ENCODE data around the gene ANKRD30BL.
"Not testable (repeated sequence)": the region's sequence is repeated elsewhere in the genome, so short reads cannot be mapped to it uniquely, and the experiment has no call there.

The ANKRD30BL gene, protein sequence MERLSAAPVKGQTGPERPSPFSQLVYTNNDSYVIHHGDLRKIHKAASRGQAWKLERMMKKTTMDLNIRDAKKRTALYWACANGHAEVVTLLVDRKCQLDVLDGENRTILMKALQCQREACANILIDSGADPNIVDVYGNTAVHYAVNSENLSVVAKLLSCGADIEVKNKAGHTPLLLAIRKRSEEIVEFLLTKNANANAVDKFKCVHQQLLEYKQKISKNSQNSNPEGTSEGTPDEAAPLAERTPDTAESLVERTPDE

DNA sequence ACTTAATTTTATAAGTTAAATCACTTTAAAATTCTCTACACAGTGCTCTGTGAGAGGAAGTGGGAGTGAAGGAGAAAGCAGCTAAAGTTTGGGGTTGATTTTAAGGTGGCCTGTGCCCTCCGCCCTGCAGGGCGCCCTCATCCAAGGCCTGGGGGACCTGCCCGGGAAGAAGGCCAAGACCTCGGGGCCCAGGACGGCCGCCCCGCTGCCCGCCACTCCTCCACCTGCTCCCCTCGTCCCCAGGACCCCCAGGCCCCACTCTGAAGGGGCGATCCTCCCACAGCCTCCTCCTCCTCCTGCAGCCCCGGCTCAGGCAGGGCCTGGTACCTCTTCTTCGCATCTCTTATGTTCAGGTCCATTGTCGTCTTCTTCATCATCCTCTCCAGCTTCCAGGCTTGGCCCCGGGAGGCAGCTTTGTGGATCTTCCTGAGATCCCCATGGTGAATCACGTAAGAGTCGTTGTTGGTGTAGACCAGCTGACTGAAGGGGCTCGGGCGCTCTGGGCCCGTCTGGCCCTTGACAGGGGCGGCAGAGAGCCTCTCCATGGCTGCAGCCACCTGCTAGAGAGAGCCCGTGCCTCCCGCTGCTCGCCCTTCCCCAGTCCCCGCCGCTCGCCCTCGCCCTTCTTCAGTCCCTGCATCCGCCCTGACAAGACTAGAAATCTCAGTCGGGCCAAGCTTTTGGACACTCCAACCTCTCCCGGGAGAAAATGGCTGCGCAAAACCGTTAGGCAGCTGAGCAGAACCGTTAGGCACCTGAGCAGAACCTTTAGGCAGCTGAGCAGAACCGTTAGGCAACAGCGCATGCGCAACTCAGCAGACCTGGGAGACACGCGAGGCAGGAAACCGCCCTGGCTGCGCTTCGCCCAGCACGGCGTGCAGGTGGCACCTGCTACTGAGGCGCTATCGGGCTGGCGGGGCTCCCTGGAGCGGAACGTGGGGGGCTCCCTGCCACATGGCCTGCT is at the start of gene ANKRD30BL:
Gene ANKRD30BL (minus strand): TSS at position 792 of the 964 bp plus-strand sequence. CDS start 247 bp downstream, at position 545.
- DNase-seq (ENCODE audit: low spot score); in situ Hi-C loops (cut with MboI; ENCODE audit: low sequenced_read_pairs, unreplicated experiment): not testable (repeated sequence)

DNA sequence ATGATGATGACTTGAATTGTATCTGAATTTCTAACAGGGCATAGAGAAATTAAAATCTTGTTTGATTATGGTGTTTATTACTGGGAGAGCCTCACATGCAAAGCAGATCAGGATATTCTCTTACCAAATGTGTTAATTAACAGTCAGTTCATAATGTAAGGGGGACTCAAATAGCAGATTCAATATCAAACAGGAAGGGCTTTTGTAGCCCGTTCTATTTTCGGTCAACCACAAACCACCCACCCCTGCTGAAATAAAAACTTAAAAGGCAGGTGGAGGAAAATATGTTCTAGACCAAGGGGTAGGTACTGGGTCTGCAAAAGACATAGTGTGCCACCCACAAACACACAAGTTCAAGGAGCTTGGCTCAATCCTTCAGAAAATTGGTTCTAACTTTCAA is 41.1 kb upstream of the ANKRD30BL start:
- in situ Hi-C loops (cut with MboI; ENCODE audit: low sequenced_read_pairs, unreplicated experiment); DNase-seq (ENCODE audit: low spot score): not testable (repeated sequence)

DNA sequence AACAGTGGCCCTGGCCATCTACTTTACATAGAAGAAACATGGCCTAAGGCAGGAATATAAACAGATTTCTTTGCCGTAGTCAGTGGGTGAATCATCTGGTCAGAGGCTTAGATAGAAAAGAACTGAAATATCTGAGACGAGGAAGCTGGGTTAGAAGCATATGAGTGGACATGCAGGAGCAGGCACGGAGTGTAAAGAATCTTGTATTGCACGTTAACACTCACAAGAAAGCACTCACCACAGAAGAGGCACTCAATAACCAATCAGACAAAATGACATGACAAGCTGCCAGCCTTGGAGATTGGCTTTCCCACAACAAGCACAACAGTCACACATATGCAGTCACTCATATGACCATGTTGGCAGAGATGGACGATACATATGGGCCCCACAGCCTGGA is 31.1 kb upstream of the ANKRD30BL start:
- DNase-seq (ENCODE audit: low spot score); in situ Hi-C loops (cut with MboI; ENCODE audit: low sequenced_read_pairs, unreplicated experiment): not testable (repeated sequence)

DNA sequence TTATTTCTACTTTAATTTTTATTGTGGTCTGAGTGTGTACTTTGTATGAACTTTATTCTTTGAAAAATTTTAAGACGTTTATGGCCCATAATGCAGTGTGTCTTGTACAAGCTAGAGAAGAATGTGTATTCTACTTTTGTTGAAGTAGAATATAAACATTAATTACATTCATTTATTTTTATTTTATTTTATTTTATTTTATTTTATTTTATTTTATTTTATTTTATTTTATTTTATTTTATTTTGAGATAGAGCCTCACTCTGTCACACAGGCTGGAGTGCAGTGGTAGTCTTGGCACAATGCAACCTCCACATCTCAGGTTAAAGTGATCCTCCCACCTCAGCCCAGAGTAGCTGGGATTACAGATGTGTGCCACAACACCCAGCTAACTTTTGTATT is 5.3 kb upstream of the ANKRD30BL start:
- in situ Hi-C loops (cut with MboI; ENCODE audit: low sequenced_read_pairs, unreplicated experiment), result not testable (repeated sequence)

DNA sequence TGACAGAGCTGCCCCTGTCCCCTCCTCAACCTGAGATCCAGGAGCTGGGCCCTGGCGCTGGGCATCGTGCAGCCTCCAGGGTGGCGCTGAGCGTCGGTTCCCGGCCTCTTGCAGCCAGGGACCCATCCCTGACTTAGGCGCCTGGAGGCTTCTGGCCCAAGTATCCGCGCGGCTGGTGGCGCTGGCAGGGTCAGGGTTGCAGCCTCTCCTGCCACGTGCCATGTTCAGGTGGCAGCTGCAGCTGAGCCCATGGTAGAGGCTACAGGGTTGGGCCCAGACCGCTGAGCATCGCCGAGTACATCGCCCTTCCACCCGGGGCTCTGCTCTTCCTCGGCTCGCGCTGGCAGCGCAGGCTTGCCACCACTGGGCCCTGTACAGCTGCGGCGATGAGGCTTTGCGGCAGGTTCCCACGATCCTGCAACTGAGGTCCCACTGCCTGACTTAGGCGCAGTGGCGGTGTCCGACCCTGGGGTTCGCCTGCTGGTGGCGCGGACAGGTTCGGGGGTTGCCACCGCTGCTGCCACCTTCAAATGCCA is 441 bp upstream of the ANKRD30BL start:
- in situ Hi-C loops (cut with MboI; ENCODE audit: low sequenced_read_pairs, unreplicated experiment); DNase-seq (ENCODE audit: low spot score): not testable (repeated sequence)

More for the DNA sequence above, 5.3 kb upstream of the ANKRD30BL start:
- not testable (repeated sequence) for DNase-seq (ENCODE audit: low spot score)

DNA sequence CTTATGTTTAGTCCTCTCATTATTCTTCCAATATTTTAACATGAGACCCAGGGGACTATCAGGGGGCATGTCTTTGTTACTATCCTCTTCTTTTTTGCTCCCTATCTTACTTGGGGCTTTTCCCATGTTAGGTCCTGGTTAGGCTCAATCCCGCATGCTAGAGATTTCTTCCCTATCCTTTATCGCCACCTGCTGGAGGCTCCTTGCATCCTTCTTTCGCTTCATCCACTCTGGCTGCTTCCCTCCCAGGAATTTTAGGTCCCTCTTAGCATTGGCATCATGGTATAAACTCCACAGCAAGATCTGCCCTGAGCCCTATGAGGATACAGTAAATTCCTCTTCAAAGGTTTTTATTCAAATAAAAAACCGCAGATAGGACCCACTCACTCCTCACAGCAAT is 15.0 kb downstream of the ANKRD30BL start:
- in situ Hi-C loops (cut with MboI; ENCODE audit: low sequenced_read_pairs, unreplicated experiment), result not testable (repeated sequence)

More for the DNA sequence above, 15.0 kb downstream of the ANKRD30BL start:
- DNase-seq (ENCODE audit: low spot score), result not testable (repeated sequence)
- TF ChIP-seq, protein P1, sequence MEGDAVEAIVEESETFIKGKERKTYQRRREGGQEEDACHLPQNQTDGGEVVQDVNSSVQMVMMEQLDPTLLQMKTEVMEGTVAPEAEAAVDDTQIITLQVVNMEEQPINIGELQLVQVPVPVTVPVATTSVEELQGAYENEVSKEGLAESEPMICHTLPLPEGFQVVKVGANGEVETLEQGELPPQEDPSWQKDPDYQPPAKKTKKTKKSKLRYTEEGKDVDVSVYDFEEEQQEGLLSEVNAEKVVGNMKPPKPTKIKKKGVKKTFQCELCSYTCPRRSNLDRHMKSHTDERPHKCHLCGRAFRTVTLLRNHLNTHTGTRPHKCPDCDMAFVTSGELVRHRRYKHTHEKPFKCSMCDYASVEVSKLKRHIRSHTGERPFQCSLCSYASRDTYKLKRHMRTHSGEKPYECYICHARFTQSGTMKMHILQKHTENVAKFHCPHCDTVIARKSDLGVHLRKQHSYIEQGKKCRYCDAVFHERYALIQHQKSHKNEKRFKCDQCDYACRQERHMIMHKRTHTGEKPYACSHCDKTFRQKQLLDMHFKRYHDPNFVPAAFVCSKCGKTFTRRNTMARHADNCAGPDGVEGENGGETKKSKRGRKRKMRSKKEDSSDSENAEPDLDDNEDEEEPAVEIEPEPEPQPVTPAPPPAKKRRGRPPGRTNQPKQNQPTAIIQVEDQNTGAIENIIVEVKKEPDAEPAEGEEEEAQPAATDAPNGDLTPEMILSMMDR (IDR thresholded peaks at IDR 0.05; ENCODE audit: borderline replicate concordance, control extremely low read depth, extremely low read depth, insufficient read depth, missing control alignments), result peak; percentile 48
